PC-3 (cell line): ENCODE results near the gene PCED1B. TPM values are rescaled to one million over a fixed set of nuclear protein-coding genes. Genes with fewer than 3 reads are reported as not detected.

ENCODE experiments used
- ATAC-seq: fragments of 200-7000 bp; cut with Tn5 transposase; 2 replicates; pipeline ENCODE4 v1.9.1; 2020; ENCODE audit warnings: mild to moderate bottlenecking, moderate library complexity
- BruUV-seq: library from RNA; stranded (reverse); fragments of 400-500 nt; replicated peaks from 2 replicates; lab custom pipeline; 2021; lab: Mats Ljungman, UMichigan
- CTCF ChIA-PET: fragments of 300-600 bp; sonication (Branson Sonifier 250); formaldehyde crosslinking; loops from one replicate; lab custom pipeline; 2022; ENCODE audit warnings: antibody characterized with exemption; lab: Charles Lee
- POLR2A ChIA-PET: fragments of 300-600 bp; sonication (Branson Sonifier 250); formaldehyde crosslinking; loops from one replicate; lab custom pipeline; 2022; ENCODE audit warnings: antibody characterized with exemption; ENCODE audit not compliant: unreplicated experiment; lab: Charles Lee
- DNase-seq: peaks from one replicate; pipeline ENCODE4 v3.0.0-alpha.2; 2015
- H2AFZ ChIP-seq: fragments of 300-600 bp; sonication (generic); 2 replicates; pipeline ENCODE4 v1.6.0; 2016; ENCODE audit warnings: antibody characterized with exemption, low read length
- H3F3A ChIP-seq: fragments of 300-600 bp; sonication (generic); one replicate; pipeline ENCODE4 v1.6.0; 2017; ENCODE audit warnings: antibody characterized with exemption, low read length, control low read depth, mild to moderate bottlenecking; ENCODE audit not compliant: unreplicated experiment
- H3K27ac ChIP-seq: fragments of 300-600 bp; sonication (generic); 2 replicates; pipeline ENCODE4 v1.5.1; 2016; ENCODE audit warnings: mild to moderate bottlenecking, low read length
- H3K27me3 ChIP-seq: fragments of 300-600 bp; sonication (generic); 2 replicates; pipeline ENCODE4 v1.6.1; 2016; ENCODE audit warnings: low read length, mixed read lengths
- H3K36me3 ChIP-seq: fragments of 300-600 bp; sonication (generic); 2 replicates; pipeline ENCODE4 v1.6.1; 2016; ENCODE audit warnings: low read depth, mixed run types, low read length, mixed read lengths
- H3K4me1 ChIP-seq: fragments of 300-600 bp; sonication (generic); 2 replicates; pipeline ENCODE4 v1.5.1; 2016; ENCODE audit warnings: low read length; ENCODE audit not compliant: insufficient read depth
- H3K4me2 ChIP-seq: fragments of 300-600 bp; sonication (generic); 2 replicates; pipeline ENCODE4 v1.6.0; 2016; ENCODE audit warnings: low read length
- H3K4me3 ChIP-seq: fragments of 300-600 bp; sonication (generic); 2 replicates; pipeline ENCODE4 v1.5.1; 2016; ENCODE audit warnings: mild to moderate bottlenecking, low read length, mixed read lengths
- H3K79me2 ChIP-seq: fragments of 300-600 bp; sonication (generic); 2 replicates; pipeline ENCODE4 v1.6.1; 2017; ENCODE audit warnings: low read length, mixed read lengths
- H3K9ac ChIP-seq: fragments of 300-600 bp; sonication (generic); 2 replicates; pipeline ENCODE4 v1.6.0; 2016; ENCODE audit warnings: mild to moderate bottlenecking, low read length
- H3K9me2 ChIP-seq: fragments of 300-600 bp; sonication (generic); replicated peaks from 2 replicates; pipeline ENCODE4 v1.6.1; 2016; ENCODE audit warnings: mixed run types, low read length, mixed read lengths
- H3K9me3 ChIP-seq: fragments of 300-600 bp; sonication (generic); 2 replicates; pipeline ENCODE4 v1.6.1; 2016; ENCODE audit warnings: low read length, mixed read lengths
- H4K20me1 ChIP-seq: fragments of 300-600 bp; sonication (generic); 2 replicates; pipeline ENCODE4 v1.6.1; 2016; ENCODE audit warnings: low read length, mixed read lengths
- CTCF ChIP-seq: fragments of 300-600 bp; sonication (generic); conservative IDR thresholded peaks from 2 replicates; pipeline ENCODE4 v1.5.1; 2017; ENCODE audit warnings: antibody characterized with exemption, low read depth, mild to moderate bottlenecking, low read length
- EZH2 ChIP-seq: fragments of 300-600 bp; sonication (generic); IDR thresholded peaks from one replicate; pipeline ENCODE4 v1.6.1; 2017; ENCODE audit warnings: antibody characterized with exemption, mild to moderate bottlenecking, low read length; ENCODE audit not compliant: unreplicated experiment
- EZH2phosphoT487 ChIP-seq: fragments of 300-600 bp; sonication (generic); IDR thresholded peaks from 2 replicates; pipeline ENCODE4 v1.6.1; 2018; ENCODE audit warnings: mild to moderate bottlenecking, antibody characterized with exemption, low read length, borderline replicate concordance
- intact Hi-C: fragments of 100-400 bp; cut with micrococcal nuclease; formaldehyde crosslinking; loops from 2 replicates; pipeline ENCODE4 v1.9.0; 2023
- total RNA-seq: library from RNA; depleted of rRNA; stranded (reverse); fragments of >200 nt; gene quantifications from 2 replicates; pipeline ENCODE4 v1.2.3, GENCODE V29; 2014

Gene PCED1B
- total RNA-seq, 1 experiment from 2014 or later, result 1.0 TPM

DNA sequence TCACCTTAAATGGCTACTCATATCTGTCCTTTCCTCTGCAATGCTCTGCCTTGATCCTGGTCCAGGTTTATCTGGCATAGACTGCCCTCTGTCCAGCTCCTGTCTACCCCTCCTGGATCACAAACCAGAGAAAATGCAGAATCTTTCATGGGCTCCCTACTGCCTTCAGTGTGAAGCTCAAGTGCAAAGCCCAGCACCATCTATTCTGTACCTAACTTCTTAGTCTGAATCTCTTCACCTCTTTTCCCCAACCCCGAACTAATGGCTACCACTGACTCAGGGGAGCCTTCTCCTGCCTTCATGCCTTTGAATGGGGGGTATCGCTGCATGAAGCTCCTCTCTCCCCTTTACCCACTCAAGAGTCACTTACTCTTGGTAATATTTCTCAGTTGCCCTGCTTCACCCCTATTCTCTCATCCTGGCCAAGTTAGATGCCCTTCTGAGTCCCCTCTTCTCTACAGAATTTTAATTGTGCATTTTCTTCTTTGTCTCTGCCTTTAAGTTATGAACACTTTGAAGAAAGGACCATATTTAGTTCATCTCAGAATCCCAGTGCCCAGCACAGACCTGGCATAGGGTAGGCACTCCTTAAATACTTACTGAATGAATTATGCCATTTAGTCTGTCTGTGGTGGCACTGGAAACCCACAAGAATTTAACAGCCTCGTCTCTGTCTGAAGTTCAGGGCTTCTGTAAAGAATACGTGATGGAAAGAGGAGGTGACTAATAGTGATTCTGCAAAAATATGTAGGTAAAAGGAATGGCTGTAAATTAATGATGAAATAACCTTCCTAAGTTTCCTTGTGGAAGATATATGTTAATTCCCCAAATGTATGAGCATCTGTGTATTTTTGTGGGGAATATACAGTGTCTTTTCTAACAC is 191.6 kb downstream of the PCED1B start:
- H3K9ac ChIP-seq, result peak overlapping the region; percentile 73

DNA sequence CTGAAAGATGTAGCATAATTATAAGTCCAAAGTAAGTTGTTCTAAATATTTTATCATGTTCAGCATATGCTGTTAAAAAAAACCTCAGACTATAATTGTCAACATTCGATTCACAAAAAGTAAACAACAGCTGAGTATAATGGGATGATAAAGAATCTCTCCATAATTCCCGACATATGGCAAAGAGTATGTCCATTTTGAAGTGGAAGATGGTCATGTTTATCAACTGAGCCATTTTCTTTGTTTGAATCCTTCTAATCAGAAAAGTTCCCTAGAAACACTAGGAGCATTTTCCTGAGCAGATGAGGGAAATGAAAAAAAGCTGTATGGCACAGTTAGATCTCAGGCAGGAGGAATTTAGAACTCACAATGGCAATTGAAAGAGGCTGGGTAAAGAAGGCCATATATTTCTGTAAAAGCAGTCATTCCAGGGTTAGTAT is 192.4 kb downstream of the PCED1B start:
- Histone ChIP-seq H3K4me2 (peak overlapping the region; percentile 49), H3F3A (no peaks in the 10 kb centered on the region), H3K4me1 (peaks cover 75% of the 10 kb centered on the region), H4K20me1 (no peaks in the 10 kb centered on the region), H2AFZ (no peak overlapping the region), H3K9ac (peak overlapping the region; percentile 49), H3K79me2 (no peaks in the 10 kb centered on the region), H3K9me2 (no peaks in the 10 kb centered on the region), H3K27ac (peak overlapping the region; percentile 97), H3K27me3 (no peaks in the 10 kb centered on the region), H3K9me3 (no peaks in the 10 kb centered on the region), H3K4me3 (no peak overlapping the region), H3K36me3 (no peaks in the 10 kb centered on the region)
- DNase-seq, result peak; percentile 47
- intact Hi-C loops, result loop anchor here (1.0 to 10.0 kb wide), 8 partner anchors 35 to 237 kb away; no protein-coding TSS in a partner anchor
- ChIA-PET CTCF (no interaction called here), POLR2A (no interaction called here)
- peak; percentile 4; the same call in 1 of the 2 replicates for ATAC-seq
- no peak for TF ChIP-seq CTCF
- no peak for TF ChIP-seq EZH2
- TF ChIP-seq EZH2phosphoT487, result no peak
- BruUV-seq, result TSS peak; percentile 89

More for the DNA sequence above, 191.6 kb downstream of the PCED1B start:
- ChIA-PET CTCF (no interaction called here), POLR2A (interaction anchor here (0.5 to 0.6 kb wide), 2 partner anchors 51 to 102 kb away, joined by 3 to 15 read pairs; no protein-coding TSS in a partner anchor)
- Histone ChIP-seq H3K27me3 (no peaks in the 10 kb centered on the region), H3K9me3 (no peaks in the 10 kb centered on the region), H3K4me2 (peak overlapping the region; percentile 78), H3K79me2 (no peaks in the 10 kb centered on the region), H3K36me3 (no peaks in the 10 kb centered on the region), H3K27ac (peak overlapping the region; percentile 97), H3K4me1 (peaks cover 67% of the 10 kb centered on the region), H3K4me3 (no peak overlapping the region), H3F3A (no peaks in the 10 kb centered on the region), H2AFZ (no peak overlapping the region), H4K20me1 (no peaks in the 10 kb centered on the region), H3K9me2 (no peaks in the 10 kb centered on the region)
- DNase-seq (peak; percentile 98), ATAC-seq (peak; percentile 98)
- intact Hi-C loops, result loop anchor here (1.0 to 10.0 kb wide), 8 partner anchors 34 to 236 kb away; no protein-coding TSS in a partner anchor
- TSS peak; percentile 93 for BruUV-seq
- TF ChIP-seq EZH2 (no peak), CTCF (no peak), EZH2phosphoT487 (no peak)
